Embryonic facial prominence (tissue), 1 donor: ENCODE measurements around the gene AJAP1.

ENCODE experiments used
- DNase-seq: peaks from one replicate; pipeline ENCODE4 v3.0.0-alpha.2; 2016; ENCODE audit errors: extremely low spot score

AJAP1 gene

DNA sequence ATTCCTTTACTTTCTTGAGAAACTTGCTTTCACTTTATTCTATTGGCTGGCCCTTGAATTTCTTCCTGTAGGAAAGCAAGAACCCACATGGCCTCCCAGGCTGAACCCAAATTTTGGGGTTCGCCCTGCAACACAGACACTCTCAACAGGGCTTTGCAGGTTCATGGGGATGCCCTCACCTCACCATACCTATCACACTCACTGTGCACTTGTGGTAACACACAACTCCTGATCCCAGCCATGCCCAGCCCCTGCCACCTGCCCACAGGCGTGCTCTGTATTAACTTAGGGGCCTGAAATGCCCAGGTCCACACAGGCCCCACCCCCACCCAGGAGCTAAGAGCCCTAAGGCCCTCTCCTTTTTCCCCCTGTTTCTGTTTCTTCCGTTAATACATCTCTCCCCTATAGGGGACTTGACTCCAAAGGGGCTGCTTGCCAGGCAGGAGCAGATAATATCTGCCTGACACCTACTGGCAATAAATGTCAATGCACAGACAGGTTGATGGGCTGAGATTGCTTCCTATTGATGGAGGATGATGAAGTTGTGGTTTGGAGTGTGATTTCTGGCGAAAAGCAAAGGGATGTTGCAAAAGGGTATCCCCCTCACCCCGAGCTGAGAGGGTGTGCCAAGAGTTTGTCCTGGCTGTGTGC is 171.5 kb downstream of the AJAP1 start:
- no peak for DNase-seq

DNA sequence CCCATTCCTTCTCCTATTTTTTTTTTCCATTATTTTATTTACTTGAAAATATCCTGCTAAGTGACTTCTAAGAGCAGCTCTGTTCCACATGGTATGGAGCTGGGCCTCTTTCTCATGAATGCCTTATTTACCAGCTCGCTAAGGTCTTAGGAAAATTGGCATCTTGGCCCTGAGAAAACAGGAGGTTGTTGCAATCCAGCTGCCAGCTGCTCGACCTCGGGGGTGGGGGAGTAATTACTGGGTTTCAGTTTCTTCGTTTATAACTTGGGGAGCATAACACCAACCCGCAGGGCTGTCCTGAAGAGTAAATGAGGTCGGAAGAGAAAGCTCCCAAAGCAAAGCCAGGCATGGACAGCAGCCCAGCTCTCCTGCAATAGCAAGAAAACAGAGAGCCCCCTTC is 176.3 kb downstream of the AJAP1 start:
- DNase-seq, result no peak

DNA sequence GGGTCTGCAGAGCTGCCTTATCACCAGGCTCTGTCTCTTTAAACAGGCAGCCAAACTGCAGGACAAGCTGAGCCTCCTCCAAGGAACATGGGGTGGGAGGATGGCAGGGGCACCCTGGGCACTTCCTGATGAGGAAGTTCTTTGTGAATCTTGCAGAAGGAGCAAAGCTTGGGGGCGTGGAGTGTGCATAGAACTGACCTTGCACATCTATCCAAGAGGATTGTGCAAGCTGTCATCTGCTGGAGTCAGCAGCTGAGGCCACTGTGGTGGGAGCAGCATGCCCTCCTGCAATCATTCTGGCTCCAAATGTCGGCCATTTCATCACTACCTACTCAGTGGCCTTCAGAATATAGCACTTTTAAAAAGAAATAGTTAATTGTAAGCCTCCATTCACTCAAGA is 182.2 kb downstream of the AJAP1 start:
- DNase-seq, result no peak

DNA sequence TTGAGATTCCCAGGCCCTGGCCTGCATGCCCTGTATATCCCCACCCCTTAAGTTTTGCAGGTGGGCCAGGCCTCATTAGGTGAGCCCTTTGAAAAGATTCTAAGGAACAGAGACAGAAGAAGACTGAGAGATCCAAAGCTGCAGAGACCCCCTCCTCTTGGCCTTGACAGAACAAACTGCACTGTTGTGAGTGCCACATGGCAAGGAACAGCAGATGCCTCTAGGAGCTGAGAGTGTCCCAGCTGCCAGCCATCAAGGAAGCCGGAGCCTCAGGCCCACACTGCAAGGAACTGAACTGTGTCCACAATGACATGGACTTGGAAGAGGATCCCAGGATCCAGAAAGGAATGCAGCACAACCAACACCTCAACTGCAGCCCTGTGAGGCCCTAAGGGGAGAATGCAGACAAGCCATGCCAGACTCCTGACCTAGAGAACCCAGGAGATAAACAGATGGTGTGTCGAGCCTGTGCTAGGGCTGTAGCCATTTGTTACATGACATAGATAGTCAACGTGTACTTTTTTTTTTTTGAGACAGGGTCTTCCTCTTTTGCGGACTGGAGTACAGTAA is 182.7 kb downstream of the AJAP1 start:
- DNase-seq, result no peak

DNA sequence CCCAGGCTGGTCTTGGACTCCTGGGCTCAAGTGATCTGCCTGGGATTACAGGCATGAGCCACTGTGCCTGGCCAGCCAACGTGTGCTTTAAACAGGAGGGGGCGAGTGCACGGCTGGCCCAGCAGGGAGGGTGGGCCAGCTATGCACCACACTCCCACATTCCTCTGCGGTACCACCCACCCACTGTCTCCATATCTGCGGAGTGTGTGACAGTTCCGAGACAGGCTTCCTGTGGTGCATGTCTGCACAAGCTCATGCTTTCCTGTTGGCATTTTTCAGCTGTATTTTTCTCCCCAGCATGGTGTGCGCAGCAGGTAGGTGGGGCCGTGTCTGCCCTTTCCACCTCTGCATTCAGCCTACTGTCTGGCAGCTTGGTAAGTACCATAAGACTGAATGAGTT is 183.3 kb downstream of the AJAP1 start:
- no peak for DNase-seq

DNA sequence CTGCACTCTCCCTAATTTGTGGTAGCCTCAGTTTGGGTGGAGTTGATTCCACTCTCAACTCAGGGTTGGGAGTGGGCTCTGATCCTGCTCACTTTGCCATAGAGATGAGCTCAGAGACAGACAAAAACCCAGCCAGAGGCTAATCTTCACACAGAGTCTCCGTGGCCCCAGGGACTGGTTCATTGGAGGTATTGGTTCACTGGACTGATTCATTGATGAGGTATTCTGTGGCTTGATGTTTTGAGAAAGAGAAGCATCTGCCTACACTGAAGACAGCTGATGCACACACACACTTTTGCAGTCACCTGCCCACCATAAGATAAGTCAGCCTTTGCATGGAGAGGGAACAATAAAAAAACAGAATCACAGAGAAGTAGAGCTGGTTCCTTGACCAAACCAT is 183.8 kb downstream of the AJAP1 start:
- no peak for DNase-seq
